CD14-positive monocyte (primary cell): Measurements from ENCODE around the gene IL17D. TPM values are rescaled to one million over a fixed set of nuclear protein-coding genes. Genes with fewer than 3 reads are reported as not detected.

ENCODE experiments used
- DNase-seq, 3 donors: peaks; one replicate each; pipeline ENCODE4 v3.0.0-alpha.2; 2011 to 2022
- H2AFZ ChIP-seq: 2 replicates; pipeline ENCODE4 v1.6.0; 2012; ENCODE audit warnings: mild to moderate bottlenecking, low read depth, low read length, inconsistent platforms; ENCODE audit not compliant: insufficient read depth, poor library complexity, severe bottlenecking
- H3K27ac ChIP-seq, 2 donors: 1 replicate in 1 of 2; 2 replicates in 1 of 2; pipeline ENCODE4 v1.5.1; 2012 to 2013; ENCODE audit warnings: low read length in 2 of 2, control low read depth in 1 of 2, inconsistent platforms in 1 of 2, low read depth in 1 of 2, mild to moderate bottlenecking in 1 of 2
- H3K27me3 ChIP-seq, 2 donors: one replicate each; pipeline versions ENCODE4 v1.6.0 to v1.6.1; 2011 to 2013; ENCODE audit warnings: low read length in 2 of 2; ENCODE audit not compliant: control insufficient read depth in 2 of 2, insufficient read depth in 2 of 2
- H3K36me3 ChIP-seq, 2 donors: replicated peaks in 1 of 2; 1 replicate in 1 of 2; 2 replicates in 1 of 2; pipeline versions ENCODE4 v1.5.1 to v1.6.1; 2012 to 2013; ENCODE audit warnings: low read length in 2 of 2, control low read depth in 1 of 2, inconsistent platforms in 1 of 2, mild to moderate bottlenecking in 1 of 2; ENCODE audit not compliant: insufficient read depth in 2 of 2, control insufficient read depth in 1 of 2
- H3K4me1 ChIP-seq, 2 donors: 1 replicate in 1 of 2; 2 replicates in 1 of 2; pipeline versions ENCODE4 v1.5.1 to v1.6.1; 2012 to 2013; ENCODE audit warnings: low read length in 2 of 2, control low read depth in 1 of 2, inconsistent platforms in 1 of 2, mild to moderate bottlenecking in 1 of 2, moderate library complexity in 1 of 2; ENCODE audit not compliant: insufficient read depth in 2 of 2, control insufficient read depth in 1 of 2
- H3K4me2 ChIP-seq: replicated peaks from 2 replicates; pipeline ENCODE3; 2012; ENCODE audit warnings: low read length, moderate library complexity, mild to moderate bottlenecking; ENCODE audit not compliant: poor library complexity, severe bottlenecking; ENCODE audit errors: extremely low read depth
- H3K4me3 ChIP-seq, 3 experiments: fragments of 200-600 bp in 1 of 3; sonication (generic) in 1 of 3; replicated peaks in 1 of 3; 1 replicate in 2 of 3; 2 replicates in 1 of 3; pipeline ENCODE4 v1.5.1; 2011 to 2013; ENCODE audit warnings: low read length in 3 of 3, mild to moderate bottlenecking in 3 of 3, control low read depth in 2 of 3, low read depth in 2 of 3, inconsistent platforms in 1 of 3, moderate library complexity in 1 of 3
- H3K79me2 ChIP-seq: 2 replicates; pipeline ENCODE4 v1.6.0; 2012; ENCODE audit warnings: mild to moderate bottlenecking, control low read depth, inconsistent platforms, low read length, moderate library complexity; ENCODE audit not compliant: insufficient read depth
- H3K9ac ChIP-seq: 2 replicates; pipeline ENCODE4 v1.6.0; 2017; ENCODE audit warnings: low read length, mild to moderate bottlenecking; ENCODE audit not compliant: insufficient read depth, poor library complexity, severe bottlenecking
- H3K9me3 ChIP-seq, 2 donors: replicated peaks in 1 of 2; 1 replicate in 1 of 2; 2 replicates in 1 of 2; pipeline versions ENCODE4 v1.5.1 to v1.6.1; 2012 to 2013; ENCODE audit warnings: low read length in 2 of 2, control low read depth in 1 of 2; ENCODE audit not compliant: control insufficient read depth in 1 of 2, insufficient read depth in 1 of 2
- H4K20me1 ChIP-seq: 2 replicates; pipeline ENCODE4 v1.6.0; 2012; ENCODE audit warnings: mild to moderate bottlenecking, low read length, control low read depth, moderate library complexity; ENCODE audit not compliant: insufficient read depth
- H3K27ac Mint-ChIP-seq, 7 donors: one replicate each; pipeline ENCODE4 v1.8.0; 2020; ENCODE audit warnings: mild to moderate bottlenecking in 7 of 7, mixed read lengths in 7 of 7, moderate library complexity in 6 of 7, inconsistent platforms in 2 of 7
- H3K27me3 Mint-ChIP-seq, 3 donors: one replicate each; pipeline ENCODE4 v1.8.0; 2021 to 2022; ENCODE audit warnings: low read depth in 3 of 3, mild to moderate bottlenecking in 3 of 3, mixed read lengths in 3 of 3, moderate library complexity in 3 of 3, inconsistent platforms in 1 of 3
- H3K36me3 Mint-ChIP-seq, 2 donors: one replicate each; pipeline ENCODE4 v1.8.0; 2020; ENCODE audit warnings: mixed read lengths in 2 of 2, inconsistent platforms in 1 of 2, mild to moderate bottlenecking in 1 of 2
- H3K4me1 Mint-ChIP-seq: one replicate; pipeline ENCODE4 v1.8.0; 2020; ENCODE audit warnings: mild to moderate bottlenecking, mixed read lengths
- H3K4me3 Mint-ChIP-seq, 2 donors: one replicate each; pipeline ENCODE4 v1.8.0; 2020; ENCODE audit warnings: mild to moderate bottlenecking in 2 of 2, mixed read lengths in 2 of 2, moderate library complexity in 1 of 2
- H3K9me3 Mint-ChIP-seq, 7 donors: one replicate each; pipeline ENCODE4 v1.8.0; 2020 to 2022; ENCODE audit warnings: mixed read lengths in 7 of 7, mild to moderate bottlenecking in 6 of 7, moderate library complexity in 6 of 7, inconsistent platforms in 2 of 7
- CTCF ChIP-seq: fragments of 200-600 bp; IDR thresholded peaks from one replicate; pipeline ENCODE4 v1.8.0; 2022; ENCODE audit warnings: antibody characterized with exemption, mild to moderate bottlenecking
- WGBS: methylation state at CpG from one replicate; pipeline ENCODE4 v1.1.5; 2013; ENCODE audit warnings: missing lambda C conversion rate; ENCODE audit not compliant: insufficient coverage; 5-methylcytosine and 5-hydroxymethylcytosine counted together
- intact Hi-C, 2 donors: fragments of 100-400 bp; cut with micrococcal nuclease; formaldehyde crosslinking; loops; one replicate each; pipeline versions ENCODE4 v1.15.0 to v1.15.1; 2023
- polyA plus RNA-seq, 3 donors: library from polyadenylated mRNA; depleted of rRNA in 1 of 3; unstranded in 2 of 3; stranded (reverse) in 1 of 3; fragments of 300-500 nt in 2 of 3; fragments of >200 nt in 1 of 3; fragmentation: Illumina TruSeq in 2 of 3; gene quantifications; 1 replicate in 2 of 3; 2 replicates in 1 of 3; pipeline ENCODE4 v1.2.3, GENCODE V29; 2012 to 2021

IL17D gene
- polyA plus RNA-seq, 3 donors: not detected

GRCh38 chr13:20729633-20730585 is 26.4 kb downstream of the IL17D start:
- H3K4me2 ChIP-seq: no peak overlapping the region
- no peak overlapping the region for H3K9ac ChIP-seq
- Mint-ChIP-seq H3K9me3 (peaks cover 0 to 3% (median 0%) of the 10 kb centered on the region in 7 donors), H3K4me3 (no peak overlapping the region), H3K27me3 (peaks cover 0 to under 1% (median 0%) of the 10 kb centered on the region in 3 donors), H3K27ac (no peak overlapping the region), H3K36me3 (peaks cover 3 to 4% of the 10 kb centered on the region in 2 donors), H3K4me1 (peaks cover 14% of the 10 kb centered on the region)
- H3K4me1 ChIP-seq: peaks cover 0 to 3% of the 10 kb centered on the region in 2 donors
- H3K9me3 ChIP-seq: no peaks in the 10 kb centered on the region
- H3K79me2 ChIP-seq: no peaks in the 10 kb centered on the region
- 92% methylated on average over 28 of the region's 33 CpGs for WGBS
- no peaks in the 10 kb centered on the region for H4K20me1 ChIP-seq
- H3K4me3 ChIP-seq: no peak overlapping the region
- H3K36me3 ChIP-seq: no peaks in the 10 kb centered on the region
- DNase-seq: no peak
- no peak for TF ChIP-seq CTCF
- no peak overlapping the region for H2AFZ ChIP-seq
- intact Hi-C loops: no loop called here
- H3K27ac ChIP-seq: no peak overlapping the region
- H3K27me3 ChIP-seq: no peaks in the 10 kb centered on the region

- no peak for DNase-seq
- 96% methylated on average over 5 of the region's 6 CpGs for WGBS
- Histone ChIP-seq H2AFZ (no peak overlapping the region), H3K4me2 (no peak overlapping the region), H3K27me3 (no peaks in the 10 kb centered on the region), H3K4me3 (no peak overlapping the region), H3K9ac (no peak overlapping the region), H3K27ac (no peak overlapping the region), H3K79me2 (no peaks in the 10 kb centered on the region), H3K9me3 (peaks cover 4 to 12% of the 10 kb centered on the region in 2 donors), H4K20me1 (no peaks in the 10 kb centered on the region), H3K36me3 (no peaks in the 10 kb centered on the region), H3K4me1 (no peaks in the 10 kb centered on the region)
- H3K9me3 Mint-ChIP-seq: peaks cover 4 to 29% (median 8%) of the 10 kb centered on the region in 7 donors
- H3K4me3 Mint-ChIP-seq: no peak overlapping the region
- no peak overlapping the region for H3K27ac Mint-ChIP-seq
- H3K4me1 Mint-ChIP-seq: no peaks in the 10 kb centered on the region
- peaks cover 0 to 2% (median 2%) of the 10 kb centered on the region in 3 donors for H3K27me3 Mint-ChIP-seq
- intact Hi-C loops: no loop called here
- no peak for TF ChIP-seq CTCF
- peaks cover 0 to 2% of the 10 kb centered on the region in 2 donors for H3K36me3 Mint-ChIP-seq
These were observed 35.1 kb downstream of the IL17D start for GRCh38 chr13:20738616-20739015.
